IPS-18c (cell line): ENCODE data around the gene ZNF385B.
"Not testable (repeated sequence)": the region's sequence is repeated elsewhere in the genome, so short reads cannot be mapped to it uniquely, and the experiment has no call there.

Experiments used
- H3K4me3 ChIP-seq: 2 replicates; pipeline ENCODE4 v1.7.0; 2013; ENCODE audit warnings: low read depth, mild to moderate bottlenecking, low read length, moderate library complexity; ENCODE audit not compliant: insufficient read depth
- H3K9me3 ChIP-seq: one replicate; pipeline ENCODE4 v1.6.1; 2013; ENCODE audit warnings: mild to moderate bottlenecking, low read length, moderate library complexity; ENCODE audit not compliant: control insufficient read depth, insufficient read depth

ZNF385B gene

GRCh38 chr2:179642462-179642861, 218.9 kb downstream of the ZNF385B start:
- H3K9me3 ChIP-seq = no peaks in the 10 kb centered on the region
- H3K4me3 ChIP-seq = no peak overlapping the region

GRCh38 chr2:179636995-179637394, 224.4 kb downstream of the ZNF385B start:
- no peak overlapping the region for H3K4me3 ChIP-seq
- H3K9me3 ChIP-seq = no peaks in the 10 kb centered on the region

GRCh38 chr2:179636100-179636980, 225.1 kb downstream of the ZNF385B start:
- no peaks in the 10 kb centered on the region for H3K9me3 ChIP-seq
- no peak overlapping the region for H3K4me3 ChIP-seq

- H3K4me3 ChIP-seq, H3K9me3 ChIP-seq: not testable (repeated sequence)
Measured at GRCh38 chr2:179631769-179632385, 229.5 kb downstream of the ZNF385B start.

GRCh38 chr2:179629776-179630175, 231.6 kb downstream of the ZNF385B start:
- not testable (repeated sequence) for H3K4me3 ChIP-seq, H3K9me3 ChIP-seq

GRCh38 chr2:179626261-179626660, 235.2 kb downstream of the ZNF385B start:
- H3K9me3 ChIP-seq = no peaks in the 10 kb centered on the region
- no peak overlapping the region for H3K4me3 ChIP-seq

GRCh38 chr2:179622635-179623300, 238.6 kb downstream of the ZNF385B start:
- Histone ChIP-seq H3K4me3 (no peak overlapping the region), H3K9me3 (no peaks in the 10 kb centered on the region)

- no peaks in the 10 kb centered on the region for H3K9me3 ChIP-seq
- H3K4me3 ChIP-seq = no peak overlapping the region
Measured at GRCh38 chr2:179622112-179622511, 239.3 kb downstream of the ZNF385B start.

GRCh38 chr2:179619947-179620467, 241.4 kb downstream of the ZNF385B start:
- Histone ChIP-seq H3K9me3 (no peaks in the 10 kb centered on the region), H3K4me3 (no peak overlapping the region)

GRCh38 chr2:179614121-179614520, 247.3 kb downstream of the ZNF385B start:
- Histone ChIP-seq H3K9me3 (no peaks in the 10 kb centered on the region), H3K4me3 (no peak overlapping the region)

GRCh38 chr2:179613701-179614100, 247.7 kb downstream of the ZNF385B start:
- no peaks in the 10 kb centered on the region for H3K9me3 ChIP-seq

GRCh38 chr2:179613299-179613651, 248.1 kb downstream of the ZNF385B start:
- Histone ChIP-seq H3K9me3 (no peaks in the 10 kb centered on the region), H3K4me3 (no peak overlapping the region)

More at GRCh38 chr2:179613701-179614100, 247.7 kb downstream of the ZNF385B start:
- H3K4me3 ChIP-seq = no peak overlapping the region

- H3K9me3 ChIP-seq = no peaks in the 10 kb centered on the region
- H3K4me3 ChIP-seq = no peak overlapping the region
Measured at GRCh38 chr2:179612591-179613298, 248.7 kb downstream of the ZNF385B start.

- no peaks in the 10 kb centered on the region for H3K9me3 ChIP-seq
Measured at GRCh38 chr2:179612108-179612507, 249.3 kb downstream of the ZNF385B start.

GRCh38 chr2:179606141-179606540, 255.3 kb downstream of the ZNF385B start:
- no peak overlapping the region for H3K4me3 ChIP-seq
- no peaks in the 10 kb centered on the region for H3K9me3 ChIP-seq

More at GRCh38 chr2:179612108-179612507, 249.3 kb downstream of the ZNF385B start:
- no peak overlapping the region for H3K4me3 ChIP-seq

- Histone ChIP-seq H3K4me3 (no peak overlapping the region), H3K9me3 (no peaks in the 10 kb centered on the region)
Measured at GRCh38 chr2:179605341-179605740, 256.1 kb downstream of the ZNF385B start.

GRCh38 chr2:179604598-179604997, 256.8 kb downstream of the ZNF385B start:
- H3K4me3 ChIP-seq = no peak overlapping the region
- H3K9me3 ChIP-seq = no peaks in the 10 kb centered on the region
